Astrocyte (in vitro differentiated cells and primary cell): ENCODE data around the gene SYCE3. TPM values are rescaled to one million over a fixed set of nuclear protein-coding genes. Genes with fewer than 3 reads are reported as not detected.
"Not testable (repeated sequence)": the region's sequence is repeated elsewhere in the genome, so short reads cannot be mapped to it uniquely, and the experiment has no call there.

Experiments
- DNase-seq: peaks from one replicate; pipeline ENCODE4 v3.0.0-alpha.2; 2010; ENCODE audit warnings: low read depth
- FAIRE-seq: peaks from 2 replicates; lab custom pipeline; 2011; peaks lifted over from hg19 to GRCh38; lab: Jason Lieb, UNC
- H2AFZ ChIP-seq: 2 replicates; pipeline ENCODE4 v1.6.0; 2012; ENCODE audit warnings: low read depth, low read length, inconsistent platforms
- H3K27ac ChIP-seq: 2 replicates; pipeline ENCODE4 v1.5.1; 2011; ENCODE audit warnings: low read depth, low read length, inconsistent platforms
- H3K27me3 ChIP-seq: 2 replicates; pipeline ENCODE4 v1.6.0; 2011; ENCODE audit warnings: low read length, inconsistent platforms; ENCODE audit not compliant: insufficient read depth
- H3K36me3 ChIP-seq: 2 replicates; pipeline ENCODE4 v1.5.1; 2011; ENCODE audit warnings: low read length, inconsistent platforms; ENCODE audit not compliant: insufficient read depth
- H3K4me1 ChIP-seq: 2 replicates; pipeline ENCODE4 v1.5.1; 2011; ENCODE audit warnings: low read length, inconsistent platforms; ENCODE audit not compliant: insufficient read depth
- H3K4me2 ChIP-seq: 2 replicates; pipeline ENCODE4 v1.6.0; 2012; ENCODE audit warnings: low read length, inconsistent platforms
- H3K4me3 ChIP-seq: 2 replicates; pipeline ENCODE4 v1.5.1; 2011; ENCODE audit warnings: low read depth, mild to moderate bottlenecking, low read length, inconsistent platforms; ENCODE audit not compliant: insufficient read depth
- H3K79me2 ChIP-seq: 2 replicates; pipeline ENCODE4 v1.6.0; 2012; ENCODE audit warnings: mild to moderate bottlenecking, low read length, inconsistent platforms; ENCODE audit not compliant: insufficient read depth
- H3K9ac ChIP-seq: 2 replicates; pipeline ENCODE4 v1.6.0; 2012; ENCODE audit warnings: mild to moderate bottlenecking, low read length, inconsistent platforms
- H3K9me3 ChIP-seq: 2 replicates; pipeline ENCODE4 v1.5.1; 2012; ENCODE audit warnings: low read depth, mild to moderate bottlenecking, low read length, inconsistent platforms; ENCODE audit not compliant: insufficient read depth
- H4K20me1 ChIP-seq: 2 replicates; pipeline ENCODE4 v1.6.0; 2012; ENCODE audit warnings: low read length, inconsistent platforms; ENCODE audit not compliant: insufficient read depth
- H3K27ac Mint-ChIP-seq: one replicate; pipeline ENCODE4 v1.8.0; 2021; ENCODE audit warnings: mild to moderate bottlenecking, mixed read lengths; ENCODE audit not compliant: unreplicated experiment
- H3K27me3 Mint-ChIP-seq: one replicate; pipeline ENCODE4 v1.8.0; 2021; ENCODE audit warnings: low read depth, mixed read lengths; ENCODE audit not compliant: unreplicated experiment
- H3K36me3 Mint-ChIP-seq: one replicate; pipeline ENCODE4 v1.8.0; 2021; ENCODE audit warnings: low read depth, mixed read lengths; ENCODE audit not compliant: unreplicated experiment
- H3K4me1 Mint-ChIP-seq: one replicate; pipeline ENCODE4 v1.8.0; 2021; ENCODE audit warnings: low read depth, mixed read lengths; ENCODE audit not compliant: unreplicated experiment
- H3K4me3 Mint-ChIP-seq: one replicate; pipeline ENCODE4 v1.8.0; 2021; ENCODE audit warnings: mild to moderate bottlenecking, moderate library complexity, mixed read lengths; ENCODE audit not compliant: unreplicated experiment
- H3K9me3 Mint-ChIP-seq: one replicate; pipeline ENCODE4 v1.8.0; 2021; ENCODE audit warnings: mild to moderate bottlenecking, mixed read lengths; ENCODE audit not compliant: unreplicated experiment
- CTCF ChIP-seq: IDR thresholded peaks from 2 replicates; pipeline ENCODE4 v1.5.1; 2011; ENCODE audit warnings: low read depth, mild to moderate bottlenecking, inconsistent platforms, low read length, moderate library complexity; ENCODE audit not compliant: insufficient read depth
- EZH2 ChIP-seq: IDR thresholded peaks from 2 replicates; pipeline ENCODE4 v1.6.1; 2012; ENCODE audit warnings: mild to moderate bottlenecking, low read length, inconsistent platforms; ENCODE audit not compliant: insufficient read depth
- total RNA-seq: library from RNA; stranded (reverse); gene quantifications from 2 replicates; pipeline ENCODE4 v1.2.1, GENCODE V29; 2021

Gene SYCE3
- total RNA-seq, 1 donor from 2014 or later = not detected

- peaks cover 75% of the 10 kb centered on the region for H3K27me3 Mint-ChIP-seq
- H3K4me3 ChIP-seq = no peak overlapping the region
- H3K36me3 ChIP-seq = no peaks in the 10 kb centered on the region
- TF ChIP-seq CTCF (no peak), EZH2 (no peak)
- H4K20me1 ChIP-seq = no peaks in the 10 kb centered on the region
- H3K4me1 ChIP-seq = no peaks in the 10 kb centered on the region
- H3K9me3 Mint-ChIP-seq = peaks cover 2% of the 10 kb centered on the region
- no peak overlapping the region for H3K27ac ChIP-seq
- no peak overlapping the region for H3K4me3 Mint-ChIP-seq
- H3K27ac Mint-ChIP-seq = no peak overlapping the region
- H3K36me3 Mint-ChIP-seq = no peaks in the 10 kb centered on the region
- no peaks in the 10 kb centered on the region for H3K9me3 ChIP-seq
- FAIRE-seq (no peak), DNase-seq (no peak)
- H3K9ac ChIP-seq = no peak overlapping the region
- H3K27me3 ChIP-seq = peaks cover 11% of the 10 kb centered on the region
- no peaks in the 10 kb centered on the region for H3K79me2 ChIP-seq
- H2AFZ ChIP-seq = no peak overlapping the region
- H3K4me2 ChIP-seq = no peak overlapping the region
- H3K4me1 Mint-ChIP-seq = no peaks in the 10 kb centered on the region
These were observed 46.9 kb upstream of the SYCE3 start for GRCh38 chr22:50609599-50609998.

- Mint-ChIP-seq H3K9me3 (peaks cover 2% of the 10 kb centered on the region), H3K27me3 (peaks cover 72% of the 10 kb centered on the region), H3K4me1 (no peaks in the 10 kb centered on the region), H3K36me3 (no peaks in the 10 kb centered on the region), H3K27ac (no peak overlapping the region), H3K4me3 (no peak overlapping the region)
- H3K27ac ChIP-seq = no peak overlapping the region
- H4K20me1 ChIP-seq = no peaks in the 10 kb centered on the region
- TF ChIP-seq EZH2 (no peak), CTCF (no peak)
- H3K36me3 ChIP-seq = no peaks in the 10 kb centered on the region
- peaks cover 11% of the 10 kb centered on the region for H3K27me3 ChIP-seq
- no peaks in the 10 kb centered on the region for H3K4me1 ChIP-seq
- FAIRE-seq (no peak), DNase-seq (no peak)
- no peak overlapping the region for H2AFZ ChIP-seq
- H3K79me2 ChIP-seq = no peaks in the 10 kb centered on the region
- no peak overlapping the region for H3K9ac ChIP-seq
- no peaks in the 10 kb centered on the region for H3K9me3 ChIP-seq
- H3K4me3 ChIP-seq = no peak overlapping the region
- no peak overlapping the region for H3K4me2 ChIP-seq
These were observed 46.3 kb upstream of the SYCE3 start for GRCh38 chr22:50608996-50609395.

GRCh38 chr22:50608058-50608840, 45.5 kb upstream of the SYCE3 start:
- H3K27me3 Mint-ChIP-seq = peaks cover 67% of the 10 kb centered on the region
- H3K4me3 Mint-ChIP-seq, H3K4me2 ChIP-seq: not testable (repeated sequence)

More at GRCh38 chr22:50608058-50608840, 45.5 kb upstream of the SYCE3 start:
- DNase-seq, H3K4me3 ChIP-seq, H3K36me3 Mint-ChIP-seq, H3K4me1 Mint-ChIP-seq, H3K36me3 ChIP-seq, H3K9me3 ChIP-seq, H3K27ac ChIP-seq, H4K20me1 ChIP-seq, H3K9me3 Mint-ChIP-seq, H3K4me1 ChIP-seq, FAIRE-seq, H3K27ac Mint-ChIP-seq, H3K79me2 ChIP-seq, H2AFZ ChIP-seq, H3K9ac ChIP-seq: not testable (repeated sequence)
- peaks cover 10% of the 10 kb centered on the region for H3K27me3 ChIP-seq
